ENCODE measurements around the gene FAM110A.
"Not testable (repeated sequence)": the region's sequence is repeated elsewhere in the genome, so short reads cannot be mapped to it uniquely, and the experiment has no call there.

The FAM110A gene

DNA sequence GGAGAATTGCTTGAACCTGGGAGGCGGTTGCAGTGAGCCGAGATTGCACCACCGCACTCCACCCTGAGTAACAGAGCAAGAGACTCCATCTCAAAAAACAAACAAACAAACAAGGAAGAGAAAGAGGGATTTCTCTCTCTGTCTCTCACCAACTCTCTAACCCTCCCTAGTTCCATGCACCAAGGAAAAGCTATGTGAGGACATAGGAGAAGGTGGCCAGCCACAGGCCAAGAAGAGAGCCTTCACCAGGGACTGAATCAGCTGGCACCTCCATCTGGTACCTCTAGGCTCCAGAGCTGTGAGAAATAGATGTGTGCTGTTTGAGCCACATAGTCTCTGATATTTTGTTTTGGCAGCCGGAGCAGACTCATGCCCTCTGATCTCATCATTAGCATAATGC lies 9.0 kb upstream of the FAM110A start:
- no peak for DNase-seq

DNA sequence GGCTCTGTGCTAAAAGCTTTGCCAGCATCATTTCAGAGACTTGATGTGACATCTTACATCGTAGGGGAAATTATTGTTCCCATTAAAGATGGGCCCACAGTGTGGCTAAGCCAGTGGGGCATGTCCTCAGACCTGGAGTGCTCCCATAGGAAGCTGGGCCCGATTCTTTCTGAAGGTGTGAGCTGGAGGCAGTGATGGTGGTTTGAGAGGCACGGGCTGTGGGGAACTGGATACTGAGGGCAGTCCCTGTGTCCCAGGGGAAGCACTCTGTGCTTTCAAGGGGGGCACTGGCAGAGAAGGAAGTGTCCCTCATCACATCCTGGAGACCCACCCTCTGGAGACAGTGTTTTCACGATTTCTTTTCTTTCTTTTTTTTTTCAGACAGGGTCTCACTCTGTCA lies 8.6 kb upstream of the FAM110A start:
- DNase-seq, result no peak

DNA sequence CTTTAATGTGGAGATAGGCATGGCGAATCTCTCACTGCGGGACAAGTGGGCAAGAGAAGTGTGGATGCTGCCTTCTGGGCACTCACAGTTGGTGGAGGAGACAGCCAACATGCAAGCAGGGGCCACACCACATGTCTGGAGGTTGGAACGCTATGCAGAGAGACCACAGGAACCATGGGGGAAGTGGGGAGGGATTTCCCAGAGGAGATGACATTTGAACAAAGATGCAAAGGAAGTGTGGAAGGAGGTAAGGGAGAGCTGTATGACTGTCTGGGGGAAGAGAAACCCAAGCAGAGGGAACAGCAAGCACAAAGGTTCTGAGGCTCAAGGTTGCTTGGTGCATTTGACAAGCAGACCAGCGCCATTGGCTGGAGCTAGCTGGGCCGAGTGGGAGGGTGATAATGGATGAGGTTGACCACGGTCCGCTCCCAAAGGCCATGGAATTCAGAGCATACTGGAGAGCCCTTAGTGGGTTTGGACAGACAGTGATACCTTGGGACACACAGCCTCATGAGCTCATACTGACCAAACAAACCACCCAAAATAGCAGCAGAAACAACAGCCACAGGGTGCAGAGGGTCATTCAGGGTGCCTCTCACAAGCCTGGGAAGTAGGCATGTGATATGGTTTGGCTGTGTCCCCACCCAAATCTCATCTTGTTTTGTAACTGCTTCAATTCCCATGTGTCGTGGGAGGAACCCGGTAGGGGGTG lies 7.6 kb upstream of the FAM110A start:
- DNase-seq, result no peak

DNA sequence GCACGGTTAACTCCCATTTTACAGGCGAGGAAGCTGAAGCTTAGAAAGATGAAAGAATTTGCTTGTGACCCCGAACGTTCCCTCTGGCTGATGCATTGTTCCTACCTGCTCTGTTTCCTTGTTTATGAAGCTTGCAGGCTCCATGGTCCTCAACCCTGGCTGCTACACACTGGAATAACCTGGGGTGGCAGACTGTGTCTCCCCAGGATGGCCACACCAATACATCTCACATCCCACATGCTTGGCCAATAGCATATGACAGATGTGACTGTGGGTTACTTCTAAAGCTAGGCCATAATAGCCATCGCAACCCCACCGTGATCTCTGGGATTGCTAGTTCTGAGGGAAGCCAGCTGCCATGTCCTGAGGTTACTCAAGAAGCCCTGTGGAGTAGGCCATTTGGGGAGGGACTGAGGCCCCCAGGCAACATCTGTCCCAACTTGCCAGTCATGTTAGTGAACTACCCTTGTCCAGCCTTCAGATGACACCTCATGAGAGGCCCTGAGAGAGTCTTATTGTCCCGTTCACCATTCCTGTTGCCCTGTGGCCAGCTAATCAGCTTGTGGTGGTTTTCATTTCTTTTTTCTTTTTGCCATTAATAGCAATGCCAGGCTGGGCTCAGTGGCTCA lies 6.7 kb upstream of the FAM110A start:
- DNase-seq, result no peak

DNA sequence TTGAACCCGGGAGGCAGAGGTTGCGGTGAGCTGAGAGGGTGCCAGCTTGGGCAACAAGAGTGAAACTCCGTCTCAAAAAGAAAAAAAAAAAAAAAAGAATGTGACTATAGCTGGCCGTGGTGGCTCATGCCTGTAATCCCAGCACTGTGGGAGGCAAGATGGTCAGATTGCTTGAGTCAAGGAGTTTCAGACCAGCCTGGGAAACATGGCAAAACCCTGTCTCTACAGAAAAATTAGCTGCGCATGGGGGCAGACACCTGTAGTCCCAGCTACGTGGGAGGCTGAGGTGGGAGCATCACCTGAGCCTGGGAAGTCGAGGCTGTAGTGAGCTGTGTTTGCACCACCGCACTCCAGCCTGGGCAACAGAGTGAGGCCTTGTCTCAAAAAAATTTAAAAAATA lies 5.5 kb upstream of the FAM110A start:
- not testable (repeated sequence) for DNase-seq

DNA sequence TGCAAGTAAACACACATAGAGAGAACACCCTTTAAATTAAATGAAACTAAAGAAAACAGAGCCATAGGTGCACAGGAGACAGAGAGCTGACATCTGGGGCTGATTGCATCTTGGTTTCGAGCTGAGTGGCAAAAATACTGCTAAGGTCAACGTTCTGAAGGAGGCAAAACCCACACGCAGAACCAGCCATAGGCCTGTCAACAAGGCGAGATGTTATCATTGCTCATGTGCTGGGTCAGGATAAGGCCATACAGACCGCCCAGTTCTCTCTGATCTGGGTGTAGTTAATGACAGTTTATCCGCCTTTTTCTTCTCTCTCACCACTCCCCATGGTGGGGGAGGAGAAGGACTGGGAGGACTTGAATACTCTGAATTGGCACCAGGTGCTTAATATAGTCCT lies 4.5 kb upstream of the FAM110A start:
- DNase-seq, result no peak

DNA sequence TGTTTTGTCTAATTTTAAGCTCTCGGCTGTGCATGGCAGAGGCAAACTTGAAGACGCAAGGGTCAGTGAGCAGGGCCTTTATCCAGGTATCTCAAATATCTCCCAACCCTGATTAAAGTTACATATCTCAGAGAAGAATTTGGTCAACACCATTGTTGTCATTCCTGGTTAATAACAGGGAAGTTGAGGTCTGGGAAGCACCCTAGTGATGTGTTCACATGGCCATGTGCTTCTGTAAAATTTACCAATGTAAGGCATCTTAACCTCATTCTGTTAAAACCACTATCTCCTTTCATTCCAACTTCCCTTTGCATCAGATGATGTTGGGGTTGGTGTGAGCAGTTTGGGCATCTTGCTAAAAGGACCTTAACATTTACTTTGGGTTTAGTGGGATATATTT lies 4.0 kb upstream of the FAM110A start:
- DNase-seq, result no peak

DNA sequence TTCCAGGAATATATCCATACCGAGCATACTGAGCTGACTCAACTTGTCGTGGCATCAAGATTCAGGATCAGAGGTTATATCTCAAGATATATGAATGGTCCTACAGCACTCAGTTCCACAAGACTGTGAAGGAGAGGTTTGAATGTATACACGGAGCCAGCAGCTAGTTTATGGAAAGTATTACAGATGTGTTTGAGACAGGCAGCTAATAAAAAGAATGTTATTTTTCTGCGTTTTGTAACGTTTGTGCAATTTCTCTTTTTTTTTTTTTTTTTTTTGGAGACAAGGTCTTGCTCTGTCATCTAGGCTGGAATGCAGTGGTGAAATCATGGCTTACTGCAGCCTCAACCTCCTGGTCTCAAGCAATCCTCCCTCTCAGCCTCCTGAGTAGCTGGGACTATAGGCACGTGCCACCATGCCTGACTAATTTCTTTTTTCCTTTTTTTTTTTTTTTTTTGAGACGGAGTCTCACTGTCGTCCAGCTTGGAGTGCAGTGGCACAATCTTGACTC lies 3.4 kb upstream of the FAM110A start:
- DNase-seq, result no peak

DNA sequence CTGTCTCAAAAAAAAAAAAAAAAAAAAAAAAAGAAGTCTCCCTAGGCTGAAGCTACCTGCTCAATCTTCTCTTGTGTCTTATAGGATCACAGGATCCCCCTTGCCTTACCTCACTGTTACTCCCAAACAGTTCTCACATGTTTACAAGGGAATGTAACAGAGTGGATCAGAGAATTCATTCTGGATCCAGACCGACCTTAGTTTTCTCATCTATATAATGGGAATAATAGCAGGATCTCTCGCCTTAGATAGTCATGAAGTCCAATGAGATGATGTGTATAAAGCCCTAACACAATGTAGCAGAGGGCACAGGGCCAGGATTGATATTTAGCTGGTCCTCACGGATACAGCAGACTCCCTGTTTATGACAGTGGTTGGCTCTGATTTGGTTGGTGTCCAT lies 2.3 kb upstream of the FAM110A start:
- no peak for DNase-seq

DNA sequence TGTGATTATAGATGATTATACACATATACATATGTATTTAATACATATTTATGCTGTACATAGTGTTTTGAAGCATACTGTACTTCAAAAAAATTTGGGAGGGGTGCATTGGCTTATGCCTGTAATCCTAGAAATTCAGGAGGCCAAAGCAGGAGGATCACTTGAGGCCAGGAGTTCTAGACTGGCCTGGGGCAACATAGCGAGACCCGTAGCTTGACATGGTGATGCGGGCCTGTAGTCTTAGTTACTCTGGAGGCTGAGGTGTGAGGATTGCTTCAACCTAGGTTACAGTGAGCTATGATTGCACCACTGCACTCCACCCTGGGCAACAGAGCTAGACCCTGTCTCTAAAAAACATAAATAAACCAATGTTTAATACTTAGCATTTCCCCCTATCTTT lies 1.6 kb upstream of the FAM110A start:
- DNase-seq, result no peak

DNA sequence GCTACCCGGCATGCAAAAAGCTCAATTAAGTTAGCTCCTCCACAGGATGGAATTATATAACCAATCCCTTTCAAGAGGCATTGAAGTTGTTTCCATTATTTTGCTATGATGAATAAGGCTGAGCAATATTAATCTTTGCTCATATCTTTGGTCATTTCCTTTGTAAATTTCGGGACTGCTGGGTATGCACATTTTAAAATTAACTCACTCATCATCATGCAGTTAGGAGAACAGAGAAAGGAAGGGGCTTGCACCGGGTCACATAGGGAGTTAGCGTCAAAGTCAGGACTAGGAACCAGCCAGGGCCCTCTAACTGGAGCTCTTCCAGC lies 430 bp upstream of the FAM110A start:
- DNase-seq, result no peak

DNA sequence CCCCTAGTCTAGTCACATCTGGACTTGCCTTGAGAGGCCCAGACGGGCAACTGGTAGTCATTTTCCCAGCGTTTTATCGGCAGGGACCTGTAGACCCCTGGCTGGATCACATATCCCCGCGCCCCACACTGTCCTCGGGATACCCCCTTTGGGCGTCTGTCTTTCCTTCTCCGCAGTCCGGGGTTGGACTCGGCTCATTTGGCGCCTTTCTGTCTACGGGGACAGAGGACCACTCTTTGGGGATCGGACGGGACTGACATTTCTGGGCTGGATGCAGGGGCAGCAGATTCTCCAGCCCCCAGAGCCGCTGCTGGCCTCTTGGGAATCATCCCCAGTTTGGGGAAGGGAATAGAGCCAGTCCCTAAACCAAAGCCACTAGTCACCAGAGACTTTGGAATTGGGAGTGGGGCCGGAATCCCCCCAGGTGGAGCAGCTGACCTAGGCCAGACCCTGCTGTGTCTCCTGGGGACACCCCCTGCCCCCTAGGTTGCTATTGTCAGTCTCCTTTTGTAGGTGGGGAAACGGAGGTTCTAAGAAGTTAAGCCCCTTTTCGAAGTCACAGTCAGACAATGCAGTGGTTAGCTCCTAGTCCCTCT lies 734 bp downstream of the FAM110A start:
- no peak for DNase-seq

DNA sequence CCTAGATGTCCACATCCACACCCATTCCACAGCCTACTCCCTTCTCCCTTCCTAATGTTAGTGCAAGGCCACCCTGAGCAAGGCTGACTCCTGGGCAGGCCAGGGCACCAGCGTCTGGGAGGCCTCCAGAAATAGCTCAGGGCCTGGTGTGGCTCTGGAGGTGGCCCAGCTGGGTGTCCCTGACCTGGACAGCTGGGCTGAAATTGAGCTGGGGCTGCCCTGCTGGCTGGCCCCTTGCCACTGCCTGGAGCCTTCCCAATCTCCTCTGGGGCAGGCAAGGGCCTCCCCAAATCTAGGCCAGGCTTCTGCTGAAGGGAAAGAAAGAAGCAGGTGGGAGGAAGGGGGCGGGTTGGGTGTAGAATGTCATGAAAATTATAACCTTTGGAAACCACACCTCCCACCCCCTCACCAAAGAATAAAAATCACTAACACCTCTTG lies 2.1 kb downstream of the FAM110A start:
- no peak for DNase-seq

DNA sequence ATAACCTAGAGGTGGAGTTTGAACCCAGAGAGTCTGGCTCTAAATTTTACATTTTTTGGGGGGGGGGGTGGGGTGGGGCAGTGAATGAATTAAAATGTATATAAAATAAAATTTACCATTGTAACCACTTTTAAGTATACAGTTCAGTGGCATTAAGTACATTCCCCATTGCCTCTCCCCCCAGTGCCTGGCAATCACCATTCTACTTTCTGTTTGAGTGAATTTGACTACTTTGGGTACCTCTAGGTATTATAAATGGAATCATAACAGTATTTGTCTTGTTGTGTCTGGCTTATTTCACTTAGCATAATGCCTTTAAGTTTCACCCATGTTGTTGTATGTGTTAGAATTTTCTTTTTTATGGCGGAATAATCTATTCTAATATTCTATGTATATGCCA lies 2.7 kb downstream of the FAM110A start:
- no peak for DNase-seq

DNA sequence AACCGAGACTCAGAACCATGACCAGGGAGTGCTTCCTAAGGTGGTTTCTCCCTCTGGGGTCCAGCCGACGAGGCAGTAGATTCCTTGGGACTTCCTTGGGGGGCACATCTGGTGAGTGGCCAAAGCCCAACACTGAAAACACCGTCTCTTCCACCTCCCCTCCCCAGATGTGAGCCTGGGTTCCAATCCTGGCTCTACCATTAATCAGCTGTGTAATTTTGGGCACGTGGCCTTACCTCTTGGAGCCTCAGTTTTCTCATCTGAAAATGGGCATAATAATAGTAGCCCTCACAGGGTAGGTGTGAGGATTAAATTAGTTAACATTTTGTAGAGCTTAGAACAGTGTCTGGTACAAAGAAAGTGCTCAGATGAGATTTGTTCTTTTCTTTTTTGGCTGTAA lies 5.5 kb downstream of the FAM110A start:
- no peak for DNase-seq

DNA sequence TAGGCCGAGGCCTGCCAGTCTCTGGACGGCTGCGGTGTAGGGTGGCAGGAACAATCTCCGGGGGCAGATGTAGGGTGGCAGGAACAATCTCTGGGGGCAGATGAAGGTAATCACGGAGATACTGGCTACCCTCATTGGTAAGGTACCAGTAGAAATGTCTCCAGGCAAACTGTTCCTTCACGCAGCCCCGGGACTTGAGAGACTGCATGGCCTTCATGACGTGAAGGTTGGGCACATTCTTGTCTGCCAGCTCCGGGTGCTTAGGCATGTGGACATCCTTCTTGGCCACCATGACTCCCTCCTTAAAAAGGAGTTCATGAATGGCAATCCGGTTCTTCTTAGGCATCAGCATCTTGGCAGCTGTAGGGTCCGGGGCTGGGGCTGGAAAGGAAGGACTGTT lies 6.1 kb downstream of the FAM110A start:
- DNase-seq, result no peak

DNA sequence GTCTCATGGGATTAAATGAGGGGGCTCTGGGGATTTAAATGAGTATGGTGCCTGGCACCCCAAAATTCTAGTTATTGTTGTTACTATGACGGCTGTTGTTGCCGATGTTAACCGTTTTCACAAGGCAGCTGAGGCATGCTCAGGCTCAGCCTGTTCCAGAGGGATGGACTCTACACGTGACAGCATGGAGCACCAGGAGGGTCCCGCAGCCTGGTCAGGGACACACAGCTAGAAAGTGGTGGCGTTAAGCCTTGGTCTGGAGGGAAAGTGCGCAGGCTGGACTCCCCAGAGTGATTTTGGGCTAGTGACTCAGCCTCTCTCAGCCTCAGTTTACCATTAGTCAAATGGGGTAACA lies 7.0 kb downstream of the FAM110A start:
- no peak for DNase-seq

DNA sequence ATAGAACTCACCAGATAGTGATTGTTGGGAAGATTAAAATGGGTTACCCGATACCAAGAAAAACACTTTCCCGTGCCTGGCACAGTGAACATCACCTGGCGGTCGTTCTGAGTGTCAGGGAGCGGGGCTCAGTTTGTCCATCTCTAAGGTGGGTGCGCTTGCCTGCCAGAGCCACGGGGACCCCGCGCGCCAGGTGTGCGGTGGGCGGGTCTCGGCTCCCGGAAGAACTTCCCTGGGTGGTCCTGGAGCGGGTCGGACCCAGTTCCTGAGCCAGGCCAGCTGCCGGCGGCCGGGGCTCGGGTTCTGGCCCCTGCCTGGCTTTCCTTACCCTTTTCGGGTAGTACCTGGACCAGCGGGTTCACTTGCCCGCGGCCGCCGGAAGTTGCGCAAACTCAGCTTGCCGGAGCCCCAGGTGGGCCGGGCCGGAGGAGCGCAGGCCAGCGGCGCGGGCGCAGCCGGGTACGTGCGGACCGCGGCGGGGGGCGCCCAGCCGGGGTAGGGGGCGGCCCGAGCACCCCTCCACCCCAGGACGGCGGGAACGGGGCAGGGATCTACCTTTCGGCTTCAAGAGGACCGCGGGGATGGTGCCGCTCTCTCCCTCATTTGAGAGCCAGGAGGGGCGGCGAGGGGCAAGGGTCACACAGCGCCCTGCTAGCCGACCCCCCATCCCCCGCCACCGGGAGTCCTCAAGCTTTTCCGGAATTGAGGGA lies 7.5 kb downstream of the FAM110A start:
- no peak for DNase-seq

DNA sequence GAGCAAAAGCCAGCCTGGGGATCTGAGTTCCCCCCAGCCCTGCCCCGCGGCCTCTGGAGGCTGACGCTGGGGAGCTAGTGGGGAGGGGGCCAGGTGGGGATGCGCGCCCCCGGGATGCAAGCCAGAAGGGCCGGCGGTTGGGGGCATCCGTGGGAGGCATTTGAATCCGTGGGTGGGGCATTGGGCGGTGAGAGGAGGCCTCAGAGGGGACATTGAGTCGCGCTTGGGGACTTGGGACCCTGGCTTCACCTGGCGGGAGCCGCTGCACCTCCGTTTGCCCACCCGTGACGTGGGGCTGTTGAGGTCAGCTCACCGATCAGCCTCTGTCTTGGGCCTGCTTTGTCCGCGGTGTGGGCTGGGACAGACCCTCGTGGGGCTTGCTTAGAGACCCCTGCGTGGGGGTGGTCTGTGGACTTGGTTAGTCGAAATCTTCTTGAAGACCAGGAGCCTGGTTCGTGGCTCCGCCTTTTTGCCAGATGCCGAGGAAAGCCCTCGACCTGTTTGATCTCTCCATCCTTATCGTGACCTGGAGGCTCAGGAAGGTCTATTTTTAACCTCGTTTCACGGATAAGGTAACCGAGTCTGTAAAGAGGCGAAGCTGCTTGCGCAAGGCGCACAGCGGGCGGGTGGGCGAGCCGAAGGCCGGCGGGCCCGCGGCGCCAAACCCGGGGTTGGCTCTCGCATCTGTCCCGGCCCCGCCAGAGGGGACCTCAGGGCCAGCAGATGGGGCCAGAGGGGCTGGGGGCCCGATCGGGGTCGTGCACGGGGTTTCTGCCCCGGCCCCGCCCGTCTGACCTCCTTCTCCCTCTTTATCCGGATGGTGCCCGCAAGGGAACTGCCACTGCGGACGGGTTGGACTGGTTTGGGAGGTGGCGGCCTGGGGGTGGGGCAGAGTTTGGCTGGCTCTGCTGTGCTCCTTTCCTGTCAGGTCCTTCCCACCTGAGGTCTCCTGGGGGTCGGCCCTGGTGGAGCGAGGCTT lies 8.3 kb downstream of the FAM110A start:
- DNase-seq, result no peak

DNA sequence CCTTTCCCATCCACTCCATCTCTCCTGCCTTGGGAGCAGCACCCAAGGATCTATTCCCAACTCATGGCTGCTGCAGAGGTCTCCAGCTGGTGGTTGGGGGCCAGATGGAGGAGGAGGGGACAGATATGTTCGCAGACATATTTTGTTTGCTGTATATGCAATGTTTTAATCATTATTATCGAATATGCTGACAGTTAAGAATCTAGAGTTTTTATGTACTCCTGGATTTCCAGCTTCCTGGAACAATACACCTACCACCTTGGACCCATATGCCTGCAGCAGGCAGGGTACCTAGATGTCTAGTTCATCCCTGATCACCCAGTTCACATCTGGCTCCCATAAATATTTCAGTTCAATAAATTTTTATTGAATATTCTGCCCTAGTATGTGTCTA lies 9.0 kb downstream of the FAM110A start:
- no peak for DNase-seq

DNA sequence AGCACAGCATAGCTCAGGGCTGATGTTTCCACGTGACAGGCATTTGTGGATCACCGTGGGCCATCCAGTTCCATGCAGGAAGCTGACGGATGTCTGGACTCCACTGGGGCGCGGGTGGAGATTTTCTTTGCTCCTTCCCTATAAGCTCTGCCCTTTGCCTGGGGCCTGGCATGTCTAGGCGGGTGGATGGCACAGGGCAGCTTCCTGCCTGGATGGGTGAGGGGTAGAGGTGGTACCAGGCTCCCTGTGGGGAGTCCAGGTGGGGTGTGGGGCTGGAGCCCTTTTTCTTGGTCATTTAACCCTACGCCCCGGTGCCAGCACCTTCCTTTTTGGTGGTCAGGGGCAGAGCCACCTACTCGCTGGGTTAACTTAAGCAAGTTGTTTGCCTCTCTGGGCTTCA lies 10.4 kb downstream of the FAM110A start:
- no peak for DNase-seq

DNA sequence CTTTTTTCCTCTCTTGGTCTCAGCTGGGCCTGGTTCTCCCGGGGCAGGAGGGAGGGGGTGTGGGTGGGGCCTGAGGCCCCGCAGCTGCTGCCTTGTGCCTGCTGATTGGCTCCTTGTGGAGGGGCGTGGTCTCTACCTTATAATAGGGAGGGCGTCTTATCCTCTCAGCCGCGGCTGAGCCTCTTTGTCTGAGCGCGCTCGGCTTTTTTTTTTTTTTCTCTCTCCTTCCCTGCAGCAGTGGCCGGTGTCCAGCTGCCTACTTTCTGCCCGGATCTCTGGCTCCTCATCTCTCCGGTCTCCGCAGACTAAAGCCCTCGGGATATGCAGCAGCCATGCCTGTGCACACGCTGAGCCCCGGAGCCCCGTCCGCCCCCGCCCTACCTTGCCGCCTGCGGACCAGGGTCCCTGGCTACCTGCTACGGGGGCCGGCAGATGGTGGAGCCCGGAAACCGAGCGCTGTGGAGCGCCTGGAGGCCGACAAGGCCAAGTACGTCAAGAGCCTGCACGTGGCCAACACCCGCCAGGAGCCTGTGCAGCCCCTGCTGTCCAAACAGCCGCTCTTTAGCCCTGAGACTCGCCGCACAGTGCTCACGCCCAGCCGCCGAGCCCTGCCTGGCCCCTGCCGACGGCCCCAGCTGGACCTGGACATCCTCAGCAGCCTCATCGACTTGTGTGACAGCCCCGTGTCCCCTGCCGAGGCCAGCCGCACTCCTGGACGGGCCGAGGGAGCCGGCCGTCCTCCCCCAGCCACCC lies 11.1 kb downstream of the FAM110A start:
- peak; percentile 94 for DNase-seq
